ENCODE measurements around the gene NDC1.
"Not testable (repeated sequence)": the region's sequence is repeated elsewhere in the genome, so short reads cannot be mapped to it uniquely, and the experiment has no call there.

NDC1 gene

DNA sequence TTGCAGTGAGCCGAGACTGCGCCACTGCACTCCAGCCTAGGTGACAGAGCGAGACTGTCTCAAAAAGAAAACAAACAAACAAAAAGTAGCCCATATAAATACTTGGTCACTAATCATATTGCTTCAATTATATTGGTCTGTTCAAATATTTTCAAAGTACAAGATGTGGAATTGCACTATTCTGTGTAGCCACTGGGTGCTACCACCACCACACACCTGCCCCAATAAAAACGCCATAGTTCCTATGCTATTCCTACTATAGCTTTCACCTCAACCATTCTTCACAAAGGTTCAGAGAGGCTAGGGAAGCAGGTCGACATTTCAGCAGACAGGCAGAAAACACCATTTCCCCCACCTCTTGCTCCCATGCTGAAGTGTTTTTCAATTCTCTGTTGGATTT lies 16.7 kb downstream of the NDC1 start:
- FAIRE-seq = no peak

DNA sequence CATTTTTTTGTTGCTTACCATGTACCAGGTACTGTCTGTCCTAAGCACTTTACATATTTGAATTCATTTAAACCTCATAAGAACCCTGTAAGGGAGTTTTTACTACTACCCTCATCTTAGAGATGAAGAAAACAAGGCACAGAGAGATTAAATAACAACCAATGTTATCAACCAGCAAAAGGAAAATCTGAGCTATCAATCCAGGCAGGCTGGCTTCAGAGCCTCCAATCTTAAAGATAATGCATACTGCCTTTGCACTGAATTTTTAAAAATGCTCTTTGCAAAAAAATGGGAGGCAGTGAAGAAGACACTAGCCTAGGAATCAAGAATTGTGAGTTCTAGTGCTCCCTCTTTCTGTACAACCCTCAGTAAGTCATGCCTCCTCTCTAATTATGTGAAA lies 18.7 kb downstream of the NDC1 start:
- FAIRE-seq = no peak

DNA sequence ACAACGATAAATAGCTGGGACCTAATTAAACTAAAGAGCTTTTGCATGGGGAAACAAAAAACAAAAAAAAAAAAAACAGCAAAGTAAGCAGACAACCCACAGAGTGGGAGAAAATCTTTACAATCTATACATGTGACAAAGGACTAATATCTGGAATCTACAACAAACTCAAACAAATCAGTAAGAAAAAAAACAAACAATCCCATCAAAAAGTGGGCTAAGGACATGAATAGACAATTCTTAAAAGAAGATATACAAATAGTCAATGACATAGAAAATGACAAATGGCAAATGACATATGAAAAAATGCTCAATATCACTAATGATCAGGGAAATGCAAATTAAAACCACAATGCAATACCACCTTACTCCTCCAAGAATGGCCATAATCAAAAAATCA lies 21.5 kb downstream of the NDC1 start:
- not testable (repeated sequence) for FAIRE-seq

DNA sequence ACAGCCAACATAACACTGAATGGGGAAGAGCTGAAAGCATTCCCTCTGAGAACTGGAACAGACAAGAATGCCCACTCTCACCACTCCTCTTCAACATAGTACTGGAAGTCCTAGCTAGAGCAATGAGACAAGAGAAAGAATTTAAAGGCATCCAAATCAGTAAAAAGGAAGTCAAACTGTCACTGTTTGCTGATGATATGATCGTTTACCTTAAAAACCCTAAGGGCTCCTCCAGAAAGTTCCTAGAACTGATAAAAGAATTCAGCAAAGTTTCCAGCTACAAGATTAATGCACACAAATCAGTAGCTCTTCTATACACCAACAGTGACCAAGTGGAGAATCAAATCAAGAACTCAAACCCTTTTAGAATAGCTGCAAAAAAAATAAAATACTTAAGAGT lies 22.6 kb downstream of the NDC1 start:
- not testable (repeated sequence) for FAIRE-seq

DNA sequence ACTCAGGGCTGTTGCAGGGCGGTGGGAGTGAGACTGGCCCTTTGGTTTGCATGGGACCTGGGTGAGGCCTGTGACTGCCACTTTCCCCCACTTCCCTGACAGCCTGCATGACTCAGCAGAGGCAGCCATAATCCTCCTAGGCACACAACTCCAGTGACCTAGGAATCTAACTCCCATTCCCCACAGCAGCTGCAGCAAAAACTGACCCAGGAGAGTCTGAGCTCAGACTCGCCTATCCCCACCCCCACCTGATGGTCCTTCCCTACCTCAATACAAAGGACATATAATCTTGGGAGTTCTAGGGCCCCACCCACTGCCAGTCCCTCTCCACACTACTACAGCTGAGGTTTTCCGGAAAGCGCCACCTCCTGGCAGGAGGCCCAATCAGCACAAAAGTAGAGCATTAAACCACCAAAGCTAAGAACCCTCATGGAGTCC lies 26.7 kb downstream of the NDC1 start:
- no peak for FAIRE-seq

DNA sequence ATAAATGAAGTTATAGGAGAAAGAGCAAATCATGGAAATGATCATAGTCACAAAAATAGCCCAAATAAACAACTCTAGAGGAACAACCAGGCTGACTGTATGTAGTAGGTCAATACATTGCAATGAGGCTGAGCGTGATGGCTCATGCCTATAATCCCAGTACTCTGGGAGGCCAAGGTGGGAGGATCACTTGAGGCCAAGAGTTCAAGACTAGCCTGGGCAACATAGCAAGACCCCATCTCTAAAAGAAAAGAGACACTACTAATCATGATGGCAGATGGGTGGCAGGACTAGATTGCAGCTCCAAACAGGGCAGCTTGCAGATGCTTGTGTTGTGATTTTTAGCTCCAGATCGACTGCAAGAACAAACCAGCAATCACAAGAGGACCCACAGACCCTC lies 27.6 kb downstream of the NDC1 start:
- no peak for FAIRE-seq

DNA sequence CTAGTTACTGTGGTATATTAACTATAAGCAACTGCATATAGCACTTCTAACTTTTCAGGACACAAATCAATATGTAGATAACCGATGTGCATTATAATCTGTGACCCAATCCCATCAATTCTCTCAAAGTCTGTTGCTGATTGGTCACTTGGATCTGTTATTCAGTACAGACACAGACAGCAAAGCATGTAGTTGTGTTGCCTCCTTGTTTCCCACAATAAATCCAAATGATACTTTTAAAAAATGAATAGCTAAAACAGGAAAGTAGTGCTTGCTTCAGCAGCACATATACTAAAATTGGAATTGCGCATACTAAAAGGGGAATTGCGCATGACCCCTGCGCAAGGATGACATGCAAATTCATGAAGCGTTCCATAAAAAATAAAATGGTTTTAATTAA lies 28.1 kb downstream of the NDC1 start:
- FAIRE-seq = no peak

DNA sequence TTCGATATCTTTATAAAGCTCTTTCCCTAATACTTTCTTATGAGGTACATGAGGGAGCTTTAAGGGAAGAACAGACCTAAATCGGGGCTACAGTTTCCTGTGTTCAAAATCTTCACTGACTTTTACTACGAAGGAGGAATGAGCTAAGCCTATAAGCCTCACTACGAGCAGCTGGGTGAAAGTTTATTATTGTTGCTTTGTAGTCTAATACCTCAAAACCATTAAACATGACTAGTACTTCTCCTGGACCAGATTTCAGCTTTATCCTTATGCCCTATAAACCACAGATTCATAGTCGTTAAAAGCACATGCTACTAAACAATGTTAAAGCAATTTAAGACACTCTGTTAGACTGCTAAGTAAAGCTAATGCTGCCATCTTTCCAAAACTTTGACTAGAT lies 30.2 kb downstream of the NDC1 start:
- no peak for FAIRE-seq

DNA sequence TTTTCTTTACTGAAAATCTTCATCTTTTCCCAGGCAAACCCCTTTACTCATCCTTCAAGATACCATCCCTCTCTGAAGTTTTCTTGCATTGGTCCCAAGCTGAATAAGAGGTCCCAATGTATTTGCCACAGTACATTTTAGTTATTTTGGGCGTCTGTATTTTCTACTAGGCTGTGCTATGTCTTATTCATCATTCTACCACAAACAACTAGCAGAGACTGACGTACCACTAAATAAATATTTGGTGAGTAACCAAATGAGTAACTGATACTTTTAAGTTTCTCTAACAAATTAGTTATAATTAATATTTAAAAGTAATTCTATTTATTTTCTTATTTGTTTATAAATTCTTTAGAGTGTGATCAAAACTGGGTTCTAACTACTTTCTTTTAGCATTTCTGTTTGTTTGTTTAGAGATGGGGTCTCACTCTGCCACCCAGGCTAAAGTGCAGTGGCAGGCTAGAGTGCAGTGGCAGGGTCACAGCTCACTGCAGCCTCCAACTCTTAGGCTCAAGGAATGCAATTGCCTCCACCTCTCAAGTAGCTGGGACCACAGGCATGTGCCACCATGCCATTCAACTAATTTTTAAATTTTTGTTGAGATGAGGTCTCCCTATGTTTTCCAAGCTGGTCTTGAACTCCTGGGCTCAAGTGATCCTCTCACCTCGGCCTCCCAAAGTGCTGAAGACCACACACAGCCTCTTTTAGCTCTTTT lies 33.1 kb downstream of the NDC1 start:
- no peak for FAIRE-seq

DNA sequence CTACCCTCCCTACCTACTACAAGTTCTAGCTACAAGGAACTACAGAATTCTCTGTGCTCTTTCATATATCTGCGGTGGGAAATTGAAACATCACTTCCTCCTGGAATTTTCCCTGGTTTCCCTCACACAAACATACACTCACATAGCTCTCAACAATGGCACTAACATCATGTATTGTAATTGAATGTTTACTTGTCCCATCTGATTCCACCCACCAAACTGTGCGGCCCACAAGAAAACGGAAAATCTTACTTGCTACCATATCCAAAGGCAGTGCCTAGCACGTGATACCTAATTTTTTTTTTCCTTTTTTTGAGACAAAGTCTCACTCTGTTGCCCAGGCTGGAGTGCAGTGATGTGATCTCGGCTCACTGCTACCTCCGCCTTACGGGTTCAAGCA lies 33.9 kb downstream of the NDC1 start:
- no peak for FAIRE-seq

DNA sequence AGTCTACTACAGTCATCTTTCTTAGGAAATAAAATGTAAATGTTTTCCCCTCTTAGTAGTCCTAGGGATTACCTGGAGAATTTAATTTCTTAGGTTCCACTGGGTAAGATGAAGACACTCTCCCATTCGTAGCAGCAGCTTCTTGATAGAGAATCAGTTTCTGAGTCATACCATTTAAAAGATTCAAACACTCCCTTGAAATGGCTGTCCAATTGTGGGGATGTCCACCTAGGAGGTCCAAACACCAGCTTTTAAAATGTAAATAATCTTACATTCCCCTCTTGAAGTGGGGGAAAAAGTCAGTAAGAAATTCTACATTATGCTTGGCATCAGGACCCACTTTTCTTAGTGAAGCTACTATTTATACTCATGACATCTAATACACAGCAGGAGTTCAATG lies 37.5 kb downstream of the NDC1 start:
- no peak for FAIRE-seq

DNA sequence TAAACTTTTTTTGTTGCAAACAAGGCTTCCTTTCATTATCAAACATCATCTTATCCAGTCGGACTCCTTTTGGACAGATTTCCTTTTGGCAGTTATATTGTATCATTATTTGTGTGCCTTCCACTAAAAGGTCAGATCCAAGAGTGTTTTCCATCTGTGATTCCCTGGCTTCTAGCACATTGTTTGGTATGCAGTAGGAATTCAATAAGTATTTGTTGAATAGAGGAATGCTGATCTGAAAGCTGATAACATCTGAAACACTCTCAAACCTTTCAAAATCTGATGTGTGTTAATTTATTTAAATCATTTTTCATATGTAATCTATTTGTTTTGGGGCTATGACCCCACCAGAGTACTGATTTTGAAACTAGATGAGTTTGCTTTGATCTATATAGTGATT lies 39.0 kb downstream of the NDC1 start:
- FAIRE-seq = no peak

DNA sequence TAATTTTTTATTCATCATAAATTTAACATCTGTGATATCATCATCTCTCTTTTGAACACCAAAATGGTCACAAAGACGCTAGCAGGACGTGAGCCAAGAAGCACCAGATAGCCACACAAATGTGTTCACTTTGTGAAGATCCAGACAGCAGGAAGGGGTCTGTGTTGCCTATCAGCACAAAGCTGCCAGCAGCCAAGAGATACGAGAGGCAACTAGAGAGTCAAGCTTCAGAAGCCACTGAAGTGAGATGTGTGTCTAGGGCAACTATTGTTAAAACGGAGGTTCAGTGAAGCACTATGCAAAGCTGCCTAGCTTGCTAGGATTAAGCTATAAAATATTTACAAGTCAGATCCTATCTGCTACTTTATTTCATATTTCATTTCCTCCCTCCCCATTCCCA lies 45.3 kb downstream of the NDC1 start:
- no peak for FAIRE-seq

DNA sequence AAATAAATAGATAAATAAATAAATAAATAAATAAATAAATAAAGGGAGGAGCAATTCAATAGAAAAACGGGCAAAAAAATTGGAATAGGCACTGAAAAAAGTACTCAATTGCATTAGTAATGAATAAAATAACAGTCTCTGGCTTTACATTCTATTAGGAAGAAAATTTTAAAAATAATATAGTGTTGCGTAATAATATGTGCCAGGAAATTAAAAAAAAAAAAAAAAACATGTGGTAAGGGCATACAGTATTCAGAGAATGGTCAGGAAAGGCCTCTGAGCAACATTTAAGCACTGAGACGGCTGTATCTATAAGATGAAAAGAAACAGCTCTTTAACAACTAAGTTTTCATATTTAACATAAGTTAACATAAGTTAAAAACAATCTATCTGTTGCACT lies 50.4 kb downstream of the NDC1 start:
- no peak for FAIRE-seq

DNA sequence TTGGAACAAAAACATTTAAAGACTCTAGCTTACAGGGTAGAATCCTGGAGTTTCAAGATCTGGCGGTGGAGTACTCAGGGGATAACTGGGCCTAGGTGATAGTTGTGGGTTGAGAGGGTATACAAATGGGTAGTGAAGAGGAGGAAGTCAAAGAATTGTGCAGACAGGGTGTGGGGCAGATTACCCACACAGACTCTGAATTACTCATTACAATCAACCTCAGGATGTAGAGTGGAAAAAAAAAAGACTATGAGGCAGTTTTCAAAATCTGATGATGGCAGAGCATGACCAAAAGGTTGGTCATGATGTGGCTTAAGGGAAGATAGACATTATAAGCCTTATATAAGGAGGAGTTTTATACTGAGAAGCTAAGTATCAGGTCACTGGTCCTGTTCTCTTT lies 55.0 kb downstream of the NDC1 start:
- FAIRE-seq = no peak

DNA sequence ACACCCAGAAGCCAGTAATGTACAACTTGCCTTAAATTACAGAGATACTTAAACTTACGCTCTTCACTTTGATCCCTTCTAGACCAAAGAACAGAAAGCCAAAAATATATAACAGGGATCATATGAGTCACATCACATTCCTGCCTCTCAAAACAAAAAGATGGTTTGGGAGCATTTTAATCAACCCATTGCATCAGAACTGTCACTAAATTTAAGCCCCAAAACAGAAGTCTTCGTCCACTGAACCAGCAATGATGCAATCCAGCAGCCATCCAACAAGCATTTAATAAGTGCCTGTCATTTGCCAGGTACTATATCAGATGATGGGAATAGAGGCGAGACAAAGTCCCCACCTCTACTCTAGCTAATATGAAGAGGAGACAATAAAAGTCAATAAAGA lies 56.4 kb downstream of the NDC1 start:
- FAIRE-seq = no peak

DNA sequence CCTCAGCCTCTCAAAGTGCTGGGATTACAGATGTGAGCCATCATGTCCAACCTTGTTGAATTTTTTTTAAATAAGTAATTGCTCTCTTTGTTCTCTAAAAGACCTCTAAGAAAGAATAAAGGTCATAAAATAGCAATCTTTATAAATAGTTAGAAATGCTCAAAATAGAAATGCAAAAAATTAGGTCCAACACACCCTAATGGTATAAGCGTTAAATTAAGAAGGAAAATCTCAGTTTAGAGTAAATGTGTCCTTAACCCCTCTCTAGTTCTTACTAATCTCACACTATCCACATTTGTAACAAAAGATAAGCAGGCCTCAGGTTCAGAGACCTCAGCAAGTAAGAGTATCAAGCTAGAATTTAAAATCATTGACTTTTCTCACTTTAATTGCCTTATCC lies 60.8 kb downstream of the NDC1 start:
- no peak for FAIRE-seq

DNA sequence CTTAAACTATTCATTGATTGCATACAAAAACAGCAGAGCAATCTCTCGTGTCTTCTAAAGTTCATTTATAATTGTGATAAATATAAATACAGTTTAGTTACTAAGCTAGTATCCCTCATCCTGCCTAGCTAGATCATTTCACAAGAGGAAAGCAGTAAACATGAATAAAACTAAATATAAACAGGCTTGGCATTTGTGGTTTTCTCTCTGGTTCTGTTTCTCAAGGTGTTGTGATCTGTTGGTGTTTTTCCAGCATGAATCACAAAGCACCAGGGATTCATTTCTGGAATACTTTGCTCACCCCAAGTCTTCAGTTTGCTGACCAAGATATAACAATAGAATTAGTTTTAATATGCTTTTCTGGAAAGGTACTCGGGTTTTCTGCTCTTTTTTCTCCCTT lies 66.4 kb downstream of the NDC1 start:
- no peak for FAIRE-seq

DNA sequence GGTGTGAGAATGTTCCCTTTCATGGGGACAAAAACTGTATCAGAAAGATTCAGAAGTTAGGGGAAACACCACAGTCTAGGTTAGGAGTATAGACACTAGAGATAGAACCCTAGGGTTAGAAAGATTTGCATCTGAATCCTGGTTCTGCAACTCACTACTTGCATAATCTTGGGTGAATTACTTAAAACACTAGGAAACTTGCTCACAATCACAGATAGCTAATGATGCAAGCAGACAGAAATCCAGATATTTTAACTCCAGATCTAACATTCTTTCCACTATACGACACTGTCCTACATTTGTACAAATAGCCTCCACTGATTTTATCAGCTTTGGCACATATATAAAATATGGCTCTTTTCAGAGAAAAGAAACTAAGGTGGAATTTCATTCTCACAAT lies 68.3 kb downstream of the NDC1 start:
- no peak for FAIRE-seq

DNA sequence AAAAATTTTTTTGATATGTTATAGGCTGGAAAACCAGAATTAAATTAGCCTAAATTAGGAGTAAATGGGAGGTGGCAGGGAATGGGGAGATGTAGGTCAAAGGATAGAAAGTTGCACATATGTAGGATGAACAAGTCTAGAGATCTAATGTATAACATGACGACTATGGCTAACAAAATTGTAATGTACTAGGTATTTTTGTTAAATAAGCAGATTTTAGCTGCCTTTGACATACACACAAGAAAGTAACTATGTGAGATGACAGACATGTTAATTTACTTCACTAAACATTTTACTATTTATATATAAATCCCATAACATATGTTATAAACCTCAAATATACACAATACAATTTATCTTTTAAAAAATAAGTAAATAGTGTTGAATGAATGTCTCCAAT lies 68.9 kb downstream of the NDC1 start:
- no peak for FAIRE-seq

DNA sequence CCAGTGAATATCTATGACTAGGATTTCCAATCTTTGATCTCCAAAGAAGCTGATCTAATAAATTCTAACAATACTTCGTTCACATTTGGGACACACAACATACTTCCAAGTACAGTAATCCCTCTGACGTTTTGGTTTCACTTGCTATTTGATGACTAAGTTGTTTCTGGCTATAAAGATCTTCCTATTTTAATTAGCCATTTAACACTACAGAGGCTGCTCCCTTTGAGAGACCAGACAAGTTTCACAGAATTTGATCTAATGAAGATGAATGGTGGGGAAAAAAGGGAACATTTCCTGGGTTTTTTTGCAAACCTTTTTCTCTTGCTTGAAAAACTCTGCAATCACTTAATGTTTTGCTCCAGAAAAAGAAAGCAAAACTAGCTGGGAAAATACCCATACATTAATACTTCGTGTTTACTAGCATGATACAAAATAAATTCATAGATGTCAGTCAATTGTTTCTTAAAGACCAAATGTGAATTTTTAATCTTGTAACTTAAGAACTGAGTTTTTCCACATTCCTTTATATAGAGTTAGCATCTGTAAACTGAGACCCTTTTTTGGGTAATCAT lies 71.2 kb downstream of the NDC1 start:
- no peak for FAIRE-seq

DNA sequence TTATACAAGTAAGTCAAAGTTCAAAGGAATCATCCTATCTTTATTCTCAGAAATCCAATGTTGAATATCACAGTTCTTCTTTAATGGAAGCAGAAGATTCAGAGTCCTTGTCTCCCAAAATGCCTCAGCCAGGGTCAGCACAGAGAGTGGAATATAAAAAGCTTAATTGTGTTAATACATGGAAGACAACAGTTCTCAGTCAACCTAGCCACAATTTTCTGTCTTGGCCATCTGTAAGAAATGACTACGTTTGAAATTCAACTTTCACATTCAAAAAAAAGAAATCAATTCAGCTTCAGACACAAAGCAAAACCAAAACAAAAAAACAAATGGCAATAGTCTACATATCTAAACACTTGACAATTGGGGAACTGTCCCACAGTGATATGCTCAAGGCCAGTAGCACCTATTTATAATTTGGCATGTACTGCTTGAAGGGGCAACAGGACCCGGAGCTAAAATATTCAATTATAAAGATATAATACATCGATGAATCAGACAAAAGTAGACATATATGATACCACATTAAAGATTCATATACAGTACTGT lies 71.8 kb downstream of the NDC1 start:
- no peak for FAIRE-seq

DNA sequence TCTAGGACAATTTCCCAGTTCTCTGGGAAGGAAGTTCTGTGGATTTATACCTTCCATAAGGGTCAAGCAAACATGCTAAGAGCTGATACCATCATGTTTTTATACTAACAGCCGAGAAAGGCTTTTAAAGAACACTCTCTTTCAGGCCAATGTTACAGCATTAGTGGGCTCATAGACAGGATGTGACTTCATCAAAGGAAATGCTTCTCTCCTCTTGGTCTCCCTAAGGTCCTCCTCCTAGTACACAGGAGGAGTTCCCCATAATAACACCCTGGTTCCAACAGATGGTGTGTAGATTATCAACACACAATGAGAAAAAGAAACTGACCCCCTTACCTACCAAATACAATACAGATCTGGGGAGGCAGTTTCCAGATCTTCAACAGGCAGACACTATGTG lies 72.4 kb downstream of the NDC1 start:
- FAIRE-seq = no peak

DNA sequence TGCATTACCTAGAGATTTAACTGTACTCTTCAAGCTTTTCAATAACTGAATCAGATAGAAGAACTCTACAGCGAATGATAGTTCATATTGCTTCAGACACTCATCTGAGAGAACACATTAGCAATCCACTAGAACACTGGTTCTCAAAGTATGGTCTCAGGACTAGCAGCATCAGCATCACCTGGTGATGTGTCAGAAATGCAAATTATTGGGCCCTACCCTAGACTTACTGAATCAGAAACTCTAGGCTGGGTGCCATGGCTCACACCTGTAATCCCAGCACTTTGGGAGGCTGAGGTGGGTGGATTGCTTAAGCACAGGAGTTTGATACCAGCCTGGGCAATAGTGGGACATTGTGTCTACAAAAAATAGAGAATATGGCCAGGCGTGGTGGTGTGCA lies 74.2 kb downstream of the NDC1 start:
- no peak for FAIRE-seq

DNA sequence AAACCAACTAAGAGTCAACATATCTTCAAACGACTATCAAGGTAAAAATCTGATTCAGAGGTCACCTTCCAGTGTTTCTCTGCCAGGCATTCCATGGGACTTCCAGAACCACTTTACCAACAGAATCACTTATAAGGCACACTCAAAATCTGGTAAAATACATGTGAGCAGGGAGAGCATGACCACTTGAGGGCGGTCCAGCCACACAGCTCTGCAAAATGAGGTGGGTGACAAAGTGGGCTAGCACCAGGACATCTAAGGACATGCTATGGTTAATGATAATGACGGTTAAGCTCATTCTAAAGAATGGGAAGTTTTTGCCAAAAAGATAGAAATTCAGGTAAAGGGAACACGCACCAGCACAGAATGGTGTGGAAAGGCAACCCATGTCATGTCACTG lies 74.6 kb downstream of the NDC1 start:
- no peak for FAIRE-seq
